RWPE1 (cell line): Measurements from ENCODE around the gene PTPRN2.

Experiments
- CTCF ChIA-PET: fragments of 350-600 bp; sonication (Branson Sonifier 250); formaldehyde crosslinking; extraction: SDS; loops from one replicate; lab custom pipeline; 2021; lab: Yijun Ruan, JAX
- POLR2A ChIA-PET: fragments of 400-600 bp; formaldehyde crosslinking; extraction: SDS; loops from one replicate; lab custom pipeline; 2020; ENCODE audit warnings: antibody characterized with exemption; ENCODE audit not compliant: low non-redundant PET; lab: Yijun Ruan, JAX
- DNase-seq: peaks from one replicate; pipeline ENCODE4 v3.0.0; 2012; ENCODE audit warnings: low spot score
- H3K27ac ChIP-seq: fragments of 450-650 bp; 2 replicates; pipeline ENCODE4 v1.5.1; 2017
- TF ChIP-seq, protein P1 (sequence below): fragments of 450-650 bp; conservative IDR thresholded peaks from 2 replicates; pipeline ENCODE4 v1.5.1; 2017; ENCODE audit warnings: low read depth, mild to moderate bottlenecking

Gene PTPRN2

DNA sequence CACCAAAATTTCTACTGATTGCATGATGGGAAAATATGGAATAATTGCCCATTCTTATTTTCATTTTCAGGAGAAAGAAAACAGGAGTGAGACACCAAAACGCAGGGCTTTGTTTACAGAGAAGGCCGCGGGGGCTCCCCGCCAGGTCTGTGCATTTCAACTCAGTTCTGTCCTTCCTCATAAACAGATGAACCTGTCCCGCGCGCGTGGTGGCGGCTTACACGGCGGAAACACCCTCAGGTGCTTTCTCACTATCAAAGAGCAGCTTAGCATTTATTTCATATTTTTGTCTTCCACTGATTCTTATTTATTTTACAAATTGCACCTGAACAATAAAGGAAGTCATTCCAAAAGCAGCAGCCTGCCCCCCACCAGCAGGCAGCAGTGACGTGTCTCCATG, 579.4 kb downstream of the PTPRN2 start:
- POLR2A ChIA-PET, result no interaction called here

DNA sequence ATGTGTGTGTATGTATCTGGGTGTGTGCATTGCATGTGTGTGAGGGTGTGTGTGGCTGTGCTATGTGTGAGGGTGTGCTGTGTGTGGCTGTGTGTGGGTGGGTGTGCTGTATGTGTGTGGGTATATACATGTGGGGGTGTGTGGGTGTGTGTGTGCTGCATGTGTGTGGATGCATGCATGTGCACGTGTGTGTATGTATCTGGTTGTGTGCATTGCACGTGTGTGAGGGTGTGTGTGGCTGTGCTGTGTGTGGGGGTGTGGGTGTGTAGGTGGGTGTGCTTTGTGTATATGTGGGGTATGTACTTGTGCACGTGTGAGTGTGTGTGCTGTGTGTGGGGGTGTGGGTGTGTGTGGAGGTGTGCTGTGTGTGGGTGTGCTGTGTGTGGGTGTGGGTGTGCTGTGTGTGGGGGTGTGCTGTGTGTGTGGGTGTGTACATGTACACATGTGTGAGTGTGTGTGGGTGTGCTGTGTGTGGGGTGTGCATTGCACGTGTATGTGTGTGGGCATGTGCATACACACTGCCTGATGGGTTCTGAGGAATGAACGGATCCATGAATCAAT, 579.8 kb downstream of the PTPRN2 start:
- no peak overlapping the region for H3K27ac ChIP-seq
- ChIA-PET POLR2A (no interaction called here), CTCF (no interaction called here)
- TF ChIP-seq, protein P1, sequence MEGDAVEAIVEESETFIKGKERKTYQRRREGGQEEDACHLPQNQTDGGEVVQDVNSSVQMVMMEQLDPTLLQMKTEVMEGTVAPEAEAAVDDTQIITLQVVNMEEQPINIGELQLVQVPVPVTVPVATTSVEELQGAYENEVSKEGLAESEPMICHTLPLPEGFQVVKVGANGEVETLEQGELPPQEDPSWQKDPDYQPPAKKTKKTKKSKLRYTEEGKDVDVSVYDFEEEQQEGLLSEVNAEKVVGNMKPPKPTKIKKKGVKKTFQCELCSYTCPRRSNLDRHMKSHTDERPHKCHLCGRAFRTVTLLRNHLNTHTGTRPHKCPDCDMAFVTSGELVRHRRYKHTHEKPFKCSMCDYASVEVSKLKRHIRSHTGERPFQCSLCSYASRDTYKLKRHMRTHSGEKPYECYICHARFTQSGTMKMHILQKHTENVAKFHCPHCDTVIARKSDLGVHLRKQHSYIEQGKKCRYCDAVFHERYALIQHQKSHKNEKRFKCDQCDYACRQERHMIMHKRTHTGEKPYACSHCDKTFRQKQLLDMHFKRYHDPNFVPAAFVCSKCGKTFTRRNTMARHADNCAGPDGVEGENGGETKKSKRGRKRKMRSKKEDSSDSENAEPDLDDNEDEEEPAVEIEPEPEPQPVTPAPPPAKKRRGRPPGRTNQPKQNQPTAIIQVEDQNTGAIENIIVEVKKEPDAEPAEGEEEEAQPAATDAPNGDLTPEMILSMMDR, result no peak
- DNase-seq, result no peak

More for the DNA sequence above, 579.4 kb downstream of the PTPRN2 start:
- DNase-seq, result no peak
- CTCF ChIA-PET, result no interaction called here
- no peak overlapping the region for H3K27ac ChIP-seq
- TF ChIP-seq, protein P1, result no peak

DNA sequence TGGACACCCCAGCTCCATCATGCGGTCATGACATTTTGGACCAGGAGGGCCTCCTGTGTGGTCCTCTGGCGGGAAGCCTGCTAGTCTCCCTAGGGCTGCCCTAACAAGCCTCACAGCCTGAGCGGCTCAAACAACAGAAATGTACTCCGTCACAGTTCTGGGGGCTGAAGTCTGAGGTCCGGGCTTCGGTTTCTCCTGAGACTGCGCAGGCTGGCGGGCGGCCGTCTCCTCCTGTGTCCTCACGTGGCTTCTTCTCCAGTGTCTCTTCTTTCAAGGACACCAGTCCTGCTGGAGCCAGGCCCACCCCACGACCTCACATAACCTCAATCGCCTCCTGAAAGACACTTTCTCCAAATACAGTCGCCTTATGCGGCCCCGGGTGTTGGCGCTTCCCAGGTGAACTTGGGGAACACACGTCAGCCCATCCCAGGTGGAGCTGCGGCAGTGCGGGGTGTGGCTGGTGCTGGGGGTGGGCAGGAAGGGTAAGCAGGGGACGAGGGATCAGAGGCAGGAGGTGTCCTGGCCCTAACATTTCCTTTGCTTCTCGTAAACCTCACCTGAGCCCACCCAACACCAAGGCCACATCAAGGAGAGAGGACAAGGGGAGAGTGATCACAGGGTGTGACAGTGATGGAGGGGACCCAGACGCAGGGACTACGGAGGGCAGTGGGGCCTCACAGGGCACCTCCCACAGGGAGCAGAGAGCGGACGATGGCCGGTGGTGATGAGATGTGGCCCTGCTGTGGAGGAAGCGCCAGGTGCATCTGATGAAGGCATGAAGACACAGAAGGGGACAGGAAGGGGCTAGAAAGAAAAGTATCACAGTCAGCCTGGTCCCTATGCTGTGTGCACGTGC, 580.6 kb downstream of the PTPRN2 start:
- POLR2A ChIA-PET, result no interaction called here
- CTCF ChIA-PET, result no interaction called here
- TF ChIP-seq, protein P1, result no peak
- H3K27ac ChIP-seq, result no peak overlapping the region
- no peak for DNase-seq

DNA sequence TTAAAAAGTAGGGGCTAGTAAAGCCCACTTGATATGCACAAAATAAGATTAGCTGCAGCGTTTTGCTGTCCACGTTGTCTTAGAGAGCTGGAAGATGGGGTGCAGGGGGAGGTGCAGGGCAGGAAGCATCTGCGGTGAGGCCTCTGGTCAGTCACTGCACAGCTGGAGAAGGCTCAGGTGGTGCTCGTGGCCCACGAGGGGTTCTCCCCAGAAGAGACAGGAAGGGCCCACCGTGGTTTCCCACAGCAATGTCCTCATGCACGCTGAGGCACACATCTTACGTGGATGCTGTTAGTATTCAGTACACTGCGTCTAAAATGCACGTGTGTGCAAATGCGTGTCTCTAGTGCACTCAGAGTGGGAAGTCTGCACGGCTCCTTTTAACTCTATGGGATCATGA, 582.1 kb downstream of the PTPRN2 start:
- CTCF ChIA-PET, result no interaction called here
- no peak for DNase-seq
- POLR2A ChIA-PET, result no interaction called here
- TF ChIP-seq, protein P1, result no peak
- H3K27ac ChIP-seq, result no peak overlapping the region

DNA sequence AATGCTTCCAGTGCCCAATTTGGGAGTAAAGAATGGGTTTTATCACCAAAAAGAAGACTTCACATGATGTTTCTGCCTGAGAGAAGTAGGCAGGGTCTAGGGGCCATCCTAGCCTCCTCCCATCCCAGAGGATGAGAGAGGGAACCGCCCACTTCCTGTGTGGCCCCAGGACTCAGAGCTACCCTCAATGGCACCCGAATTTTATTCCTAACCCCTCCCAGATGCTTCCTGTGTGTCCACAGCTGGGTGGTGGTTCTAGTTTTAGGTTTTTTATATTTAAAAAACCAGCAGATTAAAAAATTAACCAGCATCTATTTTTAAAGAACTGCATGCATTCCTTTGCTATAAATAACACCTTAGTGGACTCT, 583.5 kb downstream of the PTPRN2 start:
- CTCF ChIA-PET, result no interaction called here

DNA sequence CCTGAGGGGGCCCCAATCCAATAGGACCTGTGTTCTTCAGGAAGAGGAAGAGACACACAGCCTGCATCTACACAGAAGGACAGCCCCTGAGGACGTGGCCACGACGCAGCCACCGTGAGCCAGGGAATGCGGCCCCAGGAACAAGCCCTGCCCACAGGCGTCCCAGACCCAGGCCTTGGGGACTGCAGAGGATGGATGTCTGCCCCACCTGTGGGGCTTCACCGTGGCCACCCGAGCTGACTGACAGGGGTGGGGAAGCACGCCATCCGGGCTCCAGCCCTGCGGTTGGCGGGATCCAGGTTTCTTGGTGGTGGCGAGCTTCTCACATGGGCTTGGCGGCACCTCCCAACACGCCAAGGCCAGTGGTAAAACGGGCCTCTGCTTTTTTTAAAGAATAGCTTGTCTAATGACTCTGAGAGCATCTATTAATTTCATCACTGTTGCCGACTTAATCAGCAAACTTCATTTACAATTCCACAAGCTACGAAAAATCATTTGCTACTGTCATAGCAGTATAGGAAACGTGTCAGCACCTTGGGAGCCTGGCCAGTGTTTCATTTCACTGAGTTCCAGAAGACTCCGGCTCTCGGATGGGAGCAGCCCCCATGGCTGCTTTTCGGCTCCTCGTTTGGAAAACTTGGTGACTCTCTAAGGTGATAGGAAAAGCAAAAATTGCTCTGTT, 584.0 kb downstream of the PTPRN2 start:
- ChIA-PET POLR2A (no interaction called here), CTCF (no interaction called here)
- no peak for DNase-seq
- H3K27ac ChIP-seq, result no peak overlapping the region
- TF ChIP-seq, protein P1, result no peak

More for the DNA sequence above, 583.5 kb downstream of the PTPRN2 start:
- no peak for DNase-seq
- POLR2A ChIA-PET, result no interaction called here
- H3K27ac ChIP-seq, result no peak overlapping the region
- TF ChIP-seq, protein P1, result no peak
